ENCODE measurements around the gene ANKRD63. TPM values are rescaled to one million over a fixed set of nuclear protein-coding genes. Genes with fewer than 3 reads are reported as not detected.

The ANKRD63 gene
- total and polyA plus RNA-seq, 10 of the 15 experiments (the other 5 are each of a cell fraction or from before 2014, with no cell fraction given): not detected

DNA sequence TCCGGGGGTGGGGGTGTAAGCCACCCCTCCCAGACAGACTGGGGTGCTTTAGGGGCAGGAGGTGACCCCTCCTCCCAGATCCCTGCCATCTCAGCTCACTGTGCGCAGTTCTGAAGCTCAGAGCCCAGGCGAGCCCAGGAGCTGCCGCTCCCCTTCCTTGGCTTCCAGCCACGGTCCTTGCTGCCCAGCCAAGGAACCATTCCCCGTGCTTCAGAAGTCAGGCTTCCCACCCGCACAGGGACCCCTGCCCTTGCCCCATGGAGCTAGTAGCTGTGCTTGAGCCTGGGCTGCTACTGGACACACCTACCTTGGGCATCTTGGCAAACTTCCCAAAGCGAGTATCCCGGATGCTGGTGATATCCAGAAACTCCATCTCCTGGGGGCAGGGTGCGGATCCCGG lies 20.1 kb upstream of the ANKRD63 start:
- TF ChIP-seq, protein P1, sequence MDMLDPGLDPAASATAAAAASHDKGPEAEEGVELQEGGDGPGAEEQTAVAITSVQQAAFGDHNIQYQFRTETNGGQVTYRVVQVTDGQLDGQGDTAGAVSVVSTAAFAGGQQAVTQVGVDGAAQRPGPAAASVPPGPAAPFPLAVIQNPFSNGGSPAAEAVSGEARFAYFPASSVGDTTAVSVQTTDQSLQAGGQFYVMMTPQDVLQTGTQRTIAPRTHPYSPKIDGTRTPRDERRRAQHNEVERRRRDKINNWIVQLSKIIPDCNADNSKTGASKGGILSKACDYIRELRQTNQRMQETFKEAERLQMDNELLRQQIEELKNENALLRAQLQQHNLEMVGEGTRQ (IDR thresholded peaks at IDR 0.05; ENCODE audit: borderline replicate concordance, low read depth, low read length): no peak
- TF ChIP-seq EGR1 (IDR thresholded peaks at IDR 0.05; ENCODE audit: borderline replicate concordance in 1 of 2, low read depth in 2 of 2, low read length in 2 of 2): no peak
- no peak for TF ChIP-seq POLR2A (IDR thresholded peaks at IDR 0.05; ENCODE audit: low read depth, low read length)
- TF ChIP-seq, protein P2, sequence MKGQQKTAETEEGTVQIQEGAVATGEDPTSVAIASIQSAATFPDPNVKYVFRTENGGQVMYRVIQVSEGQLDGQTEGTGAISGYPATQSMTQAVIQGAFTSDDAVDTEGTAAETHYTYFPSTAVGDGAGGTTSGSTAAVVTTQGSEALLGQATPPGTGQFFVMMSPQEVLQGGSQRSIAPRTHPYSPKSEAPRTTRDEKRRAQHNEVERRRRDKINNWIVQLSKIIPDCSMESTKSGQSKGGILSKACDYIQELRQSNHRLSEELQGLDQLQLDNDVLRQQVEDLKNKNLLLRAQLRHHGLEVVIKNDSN (IDR thresholded peaks at IDR 0.05; ENCODE audit: borderline replicate concordance, extremely low read length, insufficient read depth, low read depth, low read length): no peak
- no peak for TF ChIP-seq MTA3 (IDR thresholded peaks at IDR 0.05; ENCODE audit: borderline replicate concordance, low read length)
- TF ChIP-seq ZNF207 (IDR thresholded peaks at IDR 0.05; ENCODE audit: borderline replicate concordance): no peak
- no peak for TF ChIP-seq ZNF274 (IDR thresholded peaks at IDR 0.05; ENCODE audit: insufficient read depth, insufficient read length)
- TF ChIP-seq, protein P3, sequence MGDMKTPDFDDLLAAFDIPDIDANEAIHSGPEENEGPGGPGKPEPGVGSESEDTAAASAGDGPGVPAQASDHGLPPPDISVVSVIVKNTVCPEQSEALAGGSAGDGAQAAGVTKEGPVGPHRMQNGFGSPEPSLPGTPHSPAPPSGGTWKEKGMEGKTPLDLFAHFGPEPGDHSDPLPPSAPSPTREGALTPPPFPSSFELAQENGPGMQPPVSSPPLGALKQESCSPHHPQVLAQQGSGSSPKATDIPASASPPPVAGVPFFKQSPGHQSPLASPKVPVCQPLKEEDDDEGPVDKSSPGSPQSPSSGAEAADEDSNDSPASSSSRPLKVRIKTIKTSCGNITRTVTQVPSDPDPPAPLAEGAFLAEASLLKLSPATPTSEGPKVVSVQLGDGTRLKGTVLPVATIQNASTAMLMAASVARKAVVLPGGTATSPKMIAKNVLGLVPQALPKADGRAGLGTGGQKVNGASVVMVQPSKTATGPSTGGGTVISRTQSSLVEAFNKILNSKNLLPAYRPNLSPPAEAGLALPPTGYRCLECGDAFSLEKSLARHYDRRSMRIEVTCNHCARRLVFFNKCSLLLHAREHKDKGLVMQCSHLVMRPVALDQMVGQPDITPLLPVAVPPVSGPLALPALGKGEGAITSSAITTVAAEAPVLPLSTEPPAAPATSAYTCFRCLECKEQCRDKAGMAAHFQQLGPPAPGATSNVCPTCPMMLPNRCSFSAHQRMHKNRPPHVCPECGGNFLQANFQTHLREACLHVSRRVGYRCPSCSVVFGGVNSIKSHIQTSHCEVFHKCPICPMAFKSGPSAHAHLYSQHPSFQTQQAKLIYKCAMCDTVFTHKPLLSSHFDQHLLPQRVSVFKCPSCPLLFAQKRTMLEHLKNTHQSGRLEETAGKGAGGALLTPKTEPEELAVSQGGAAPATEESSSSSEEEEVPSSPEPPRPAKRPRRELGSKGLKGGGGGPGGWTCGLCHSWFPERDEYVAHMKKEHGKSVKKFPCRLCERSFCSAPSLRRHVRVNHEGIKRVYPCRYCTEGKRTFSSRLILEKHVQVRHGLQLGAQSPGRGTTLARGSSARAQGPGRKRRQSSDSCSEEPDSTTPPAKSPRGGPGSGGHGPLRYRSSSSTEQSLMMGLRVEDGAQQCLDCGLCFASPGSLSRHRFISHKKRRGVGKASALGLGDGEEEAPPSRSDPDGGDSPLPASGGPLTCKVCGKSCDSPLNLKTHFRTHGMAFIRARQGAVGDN (IDR thresholded peaks at IDR 0.05): no peak
- no peak for TF ChIP-seq SMARCA5 (IDR thresholded peaks at IDR 0.05)
- no peak for TF ChIP-seq NFIC (IDR thresholded peaks at IDR 0.05; ENCODE audit: low read depth, low read length)
- no peak for TF ChIP-seq RELA (IDR thresholded peaks at IDR 0.05; ENCODE audit: borderline replicate concordance, partially characterized antibody)
- no peak overlapping the region for H2AFZ ChIP-seq (ENCODE audit: control insufficient read depth, low read depth, low read length)
- H3K9me3 ChIP-seq (replicated peaks; ENCODE audit: control insufficient read depth, insufficient read depth, low read length): no peaks in the 10 kb centered on the region; the same call in 2 of the 3 replicates
- H3K79me2 ChIP-seq (ENCODE audit: control insufficient read depth, insufficient read depth, low read length): no peaks in the 10 kb centered on the region
- no peak for ATAC-seq
- H3K4me2 ChIP-seq (ENCODE audit: control insufficient read depth, insufficient read depth): no peak overlapping the region
- no peaks in the 10 kb centered on the region for H4K20me1 ChIP-seq (ENCODE audit: control insufficient read depth, insufficient read depth)
- ChIA-PET RAD21 (ENCODE audit: unreplicated experiment) (no interaction called here), CTCF (interaction anchor here (1.5 to 2.5 kb wide), 2 partner anchors 35 to 36 kb away, joined by 4 to 6 read pairs; no protein-coding TSS in a partner anchor), SMC1A (ENCODE audit: uncharacterized antibody, unreplicated experiment) (no interaction called here), POLR2A (no interaction called here)
- 75% methylated on average over 11 of the region's 11 CpGs for WGBS (ENCODE audit: insufficient coverage, insufficient replicate concordance, low lambda C conversion rate, missing lambda C conversion rate)
- no TSS peak for BruUV-seq (replicated peaks)
- no peaks in the 10 kb centered on the region for H3K27me3 ChIP-seq (replicated peaks in 1 of 2; ENCODE audit: control insufficient read depth in 2 of 2, insufficient read depth in 2 of 2, low read length in 1 of 2)
- in situ Hi-C loops (cut with MboI) (no loop called here), intact Hi-C loops (cut with micrococcal nuclease; ENCODE audit: unreplicated experiment) (no loop called here)
- H3K36me3 ChIP-seq (ENCODE audit: control insufficient read depth in 2 of 2, insufficient read depth in 2 of 2, low read length in 1 of 2): no peaks in the 10 kb centered on the region
- DNase-seq (ENCODE audit: low read depth, low spot score): no peak
- no peak overlapping the region for H3K9ac ChIP-seq (ENCODE audit: control insufficient read depth, insufficient read depth, low read length)
- FAIRE-seq: no peak
- no peak overlapping the region for H3K27ac ChIP-seq (ENCODE audit: control insufficient read depth, insufficient read depth)
- H3K4me1 ChIP-seq (ENCODE audit: control insufficient read depth, insufficient read depth, low read length): peaks cover under 1% of the 10 kb centered on the region; the same call in 1 of the 2 replicates
- no peak overlapping the region for H3K4me3 ChIP-seq

Measured in GM12878 (cell line).